ENCODE results near the gene RAD51B.

RAD51B gene

GRCh38 chr14:67996235-67996634 is 176.7 kb downstream of the RAD51B start:
- TF ChIP-seq CTCF (IDR thresholded peaks at IDR 0.05; ENCODE audit: low read depth, low read length): no peak
- H3K4me3 ChIP-seq (ENCODE audit: low read depth, low read length): no peak overlapping the region

- no peak overlapping the region for H3K4me3 ChIP-seq (ENCODE audit: low read depth, low read length)
- no peak for TF ChIP-seq CTCF (IDR thresholded peaks at IDR 0.05; ENCODE audit: low read depth, low read length)
Measured at GRCh38 chr14:67998834-67999233, 179.3 kb downstream of the RAD51B start.

GRCh38 chr14:67999290-67999689 is 179.7 kb downstream of the RAD51B start:
- no peak overlapping the region for H3K4me3 ChIP-seq (ENCODE audit: low read depth, low read length)
- no peak for TF ChIP-seq CTCF (IDR thresholded peaks at IDR 0.05; ENCODE audit: low read depth, low read length)

GRCh38 chr14:67999705-68000384 is 180.3 kb downstream of the RAD51B start:
- H3K4me3 ChIP-seq (ENCODE audit: low read depth, low read length): peak overlapping the region; percentile 10; the same call in 1 of the 2 replicates
- TF ChIP-seq CTCF (IDR thresholded peaks at IDR 0.05; ENCODE audit: low read depth, low read length): no peak

GRCh38 chr14:68000511-68000910 is 180.9 kb downstream of the RAD51B start:
- H3K4me3 ChIP-seq (ENCODE audit: low read depth, low read length): no peak overlapping the region
- TF ChIP-seq CTCF (IDR thresholded peaks at IDR 0.05; ENCODE audit: low read depth, low read length): no peak

GRCh38 chr14:68008491-68008890 is 188.9 kb downstream of the RAD51B start:
- TF ChIP-seq CTCF (IDR thresholded peaks at IDR 0.05; ENCODE audit: low read depth, low read length): no peak
- H3K4me3 ChIP-seq (ENCODE audit: low read depth, low read length): no peak overlapping the region

- H3K4me3 ChIP-seq (ENCODE audit: low read depth, low read length): no peak overlapping the region
Measured at GRCh38 chr14:68011406-68012028, 191.9 kb downstream of the RAD51B start.

More at GRCh38 chr14:68011406-68012028, 191.9 kb downstream of the RAD51B start:
- no peak for TF ChIP-seq CTCF (IDR thresholded peaks at IDR 0.05; ENCODE audit: low read depth, low read length)
